ENCODE measurements around the gene SURF1. TPM values are rescaled to one million over a fixed set of nuclear protein-coding genes. Genes with fewer than 3 reads are reported as not detected.
"Not testable (repeated sequence)": the region's sequence is repeated elsewhere in the genome, so short reads cannot be mapped to it uniquely, and the experiment has no call there.

The SURF1 gene
- total and polyA plus RNA-seq, 3 donors from 2014 or later: 51.4 to 71.0 (median 58.9) TPM

GRCh38 chr9:133335924-133336811 lies 20.1 kb downstream of the SURF1 start, which contains the start of gene SURF6:
SURF6 (minus strand) TSS chr9:133336188; CDS start chr9:133336132, 56 bp downstream.
- intact Hi-C loops (cut with DNase I; ENCODE audit: low total_unique reads): no loop called here
- Histone ChIP-seq H3K4me3 (peak within 1 kb of the TSS; percentile 84 to 87), H3K27me3 (no peaks in the 10 kb centered on the region), H3K36me3 (ENCODE audit: low read depth, missing control alignments) (no peaks in the 10 kb centered on the region), H3K27ac (peak within 1 kb of the TSS in 1 of 2 donors; percentile 71), H3K9me3 (no peaks in the 10 kb centered on the region), H3K4me1 (peaks cover 13% of the 10 kb centered on the region)
- peak; percentile 94 for DNase-seq
- 4% methylated on average over 32 to 54 of the region's 70 CpGs for WGBS, 2 donors
- TF ChIP-seq POLR2A (IDR thresholded peaks at IDR 0.05) (no peak), CTCF (IDR thresholded peaks at IDR 0.05) (peak in 1 of 3 experiments; percentile 32)

DNA sequence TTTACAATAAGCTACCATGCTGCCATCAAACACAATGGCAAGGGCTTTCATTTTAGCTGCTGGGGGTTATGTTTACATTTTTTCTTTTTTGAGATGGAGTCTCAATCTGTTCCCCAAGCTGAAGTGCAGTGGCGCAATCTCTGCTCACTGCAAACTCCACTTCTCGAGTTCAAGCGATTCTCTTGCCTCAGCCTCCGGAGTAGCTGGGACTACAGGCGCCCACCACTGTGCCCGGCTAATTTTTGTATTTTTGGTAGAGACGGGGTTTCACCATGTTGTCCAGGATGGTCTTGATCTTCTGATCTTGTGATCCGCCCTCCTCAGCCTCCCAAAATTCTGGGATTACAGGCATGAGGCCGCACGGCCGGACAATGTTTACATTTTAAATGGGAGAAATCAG lies 21.4 kb downstream of the SURF1 start:
- H3K4me3 ChIP-seq; H3K36me3 ChIP-seq (ENCODE audit: low read depth, missing control alignments); H3K9me3 ChIP-seq; H3K27me3 ChIP-seq; DNase-seq; intact Hi-C loops (cut with DNase I; ENCODE audit: low total_unique reads); H3K27ac ChIP-seq: not testable (repeated sequence)
- H3K4me1 ChIP-seq: peaks cover 13% of the 10 kb centered on the region
- 63 to 82% methylated on average over 11 of the region's 11 CpGs for WGBS, 2 donors

- no peaks in the 10 kb centered on the region for H3K36me3 ChIP-seq (ENCODE audit: low read depth, missing control alignments)
These were observed 22.1 kb downstream of the SURF1 start for GRCh38 chr9:133334161-133334560.

DNA sequence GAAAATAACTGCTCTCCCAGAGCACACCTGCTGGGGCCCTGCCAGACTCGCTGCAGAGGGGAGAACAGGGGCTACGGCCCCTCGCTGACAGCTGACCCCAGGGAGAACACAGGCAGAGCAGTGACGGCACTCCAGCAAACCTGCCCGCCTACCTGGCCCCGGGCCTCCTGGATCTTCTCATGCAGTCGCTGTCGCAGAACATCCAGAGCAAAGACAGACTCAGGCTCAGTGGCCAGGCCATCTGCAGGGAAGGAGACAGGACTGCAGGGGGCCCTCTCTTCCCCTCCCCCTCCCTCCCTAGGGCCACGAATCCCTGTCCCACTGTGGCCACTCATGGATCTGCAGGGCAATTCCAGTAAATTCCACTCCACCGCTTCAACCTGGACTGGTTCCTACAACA lies 22.7 kb downstream of the SURF1 start:
- no peaks in the 10 kb centered on the region for H3K36me3 ChIP-seq (ENCODE audit: low read depth, missing control alignments)
- no peaks in the 10 kb centered on the region for H3K9me3 ChIP-seq
- no peak for DNase-seq
- no peak overlapping the region for H3K27ac ChIP-seq
- H3K4me3 ChIP-seq: no peak overlapping the region
- H3K4me1 ChIP-seq: peaks cover 13% of the 10 kb centered on the region
- WGBS, 2 donors: 90% methylated on average over 8 to 10 of the region's 10 CpGs
- intact Hi-C loops (cut with DNase I; ENCODE audit: low total_unique reads): no loop called here
- H3K27me3 ChIP-seq: no peaks in the 10 kb centered on the region
- no peak for TF ChIP-seq POLR2A (IDR thresholded peaks at IDR 0.05)
- no peak for TF ChIP-seq CTCF (IDR thresholded peaks at IDR 0.05)

More at GRCh38 chr9:133334161-133334560, 22.1 kb downstream of the SURF1 start:
- Histone ChIP-seq H3K27me3 (no peaks in the 10 kb centered on the region), H3K4me1 (peaks cover 13% of the 10 kb centered on the region), H3K27ac (no peak overlapping the region), H3K9me3 (no peaks in the 10 kb centered on the region), H3K4me3 (no peak overlapping the region)
- TF ChIP-seq POLR2A (IDR thresholded peaks at IDR 0.05): no peak
- no peak for TF ChIP-seq CTCF (IDR thresholded peaks at IDR 0.05)
- DNase-seq: no peak
- intact Hi-C loops (cut with DNase I; ENCODE audit: low total_unique reads): no loop called here
- 79 to 85% methylated on average over 5 to 6 of the region's 6 CpGs for WGBS, 2 donors

- DNase-seq: no peak
- intact Hi-C loops (cut with DNase I; ENCODE audit: low total_unique reads): no loop called here
- Histone ChIP-seq H3K4me1 (peaks cover 13% of the 10 kb centered on the region), H3K27ac (no peak overlapping the region), H3K27me3 (no peaks in the 10 kb centered on the region), H3K4me3 (no peak overlapping the region), H3K9me3 (no peaks in the 10 kb centered on the region), H3K36me3 (ENCODE audit: low read depth, missing control alignments) (no peaks in the 10 kb centered on the region)
- TF ChIP-seq POLR2A (IDR thresholded peaks at IDR 0.05) (no peak), CTCF (IDR thresholded peaks at IDR 0.05) (no peak)
- WGBS, 2 donors: 89 to 90% methylated on average over 10 to 11 of the region's 11 CpGs
These were observed 23.3 kb downstream of the SURF1 start for GRCh38 chr9:133333011-133333410.
